MCF 10A (cell line): ENCODE data around the gene CYTH1. TPM values are rescaled to one million over a fixed set of nuclear protein-coding genes. Genes with fewer than 3 reads are reported as not detected.

Experiments used
- BruUV-seq: library from RNA; stranded (reverse); fragments of 400-500 nt; replicated peaks from 2 replicates; lab custom pipeline; 2021; lab: Mats Ljungman, UMichigan
- CTCF ChIA-PET: fragments of 300-600 bp; sonication (Branson Sonifier 250); formaldehyde crosslinking; extraction: SDS; loops from one replicate; lab custom pipeline; 2021; ENCODE audit warnings: antibody characterized with exemption, inconsistent platforms; lab: Yijun Ruan, JAX
- POLR2A ChIA-PET: fragments of 300-600, 350-650 bp; sonication (Branson Sonifier 250); formaldehyde crosslinking; extraction: SDS; loops from one replicate; lab custom pipeline; 2020; ENCODE audit warnings: antibody characterized with exemption, inconsistent platforms; lab: Yijun Ruan, JAX
- DNase-seq: peaks from one replicate; pipeline ENCODE4 v3.0.0-alpha.2; 2018; ENCODE audit not compliant: unreplicated experiment
- H3K27ac Mint-ChIP-seq: one replicate; pipeline ENCODE4 v1.8.0; 2022; ENCODE audit warnings: mild to moderate bottlenecking, low read depth, mixed read lengths; ENCODE audit not compliant: unreplicated experiment
- H3K27me3 Mint-ChIP-seq: one replicate; pipeline ENCODE4 v1.8.0; 2022; ENCODE audit warnings: mixed read lengths; ENCODE audit not compliant: insufficient read depth, unreplicated experiment
- H3K36me3 Mint-ChIP-seq: one replicate; pipeline ENCODE4 v1.8.0; 2022; ENCODE audit warnings: mild to moderate bottlenecking, moderate library complexity, mixed read lengths; ENCODE audit not compliant: insufficient read depth, unreplicated experiment
- H3K4me1 Mint-ChIP-seq: one replicate; pipeline ENCODE4 v1.8.0; 2022; ENCODE audit warnings: mixed read lengths; ENCODE audit not compliant: insufficient read depth, unreplicated experiment
- H3K4me3 Mint-ChIP-seq: one replicate; pipeline ENCODE4 v1.8.0; 2022; ENCODE audit warnings: mild to moderate bottlenecking, moderate library complexity, mixed read lengths; ENCODE audit not compliant: unreplicated experiment
- H3K9me3 Mint-ChIP-seq: one replicate; pipeline ENCODE4 v1.8.0; 2022; ENCODE audit warnings: mixed read lengths; ENCODE audit not compliant: unreplicated experiment
- intact Hi-C: fragments of 100-400 bp; cut with micrococcal nuclease; formaldehyde crosslinking; loops from 2 replicates; pipeline ENCODE4 v1.14.1; 2022
- total RNA-seq: library from RNA; stranded (reverse); gene quantifications from 2 replicates; pipeline ENCODE4 v1.2.3, GENCODE V29; 2022
- TF ChIP-seq, protein P1 (sequence below): fragments of 200-600 bp; IDR thresholded peaks from one replicate; pipeline ENCODE4 v1.8.0; 2022; ENCODE audit warnings: antibody characterized with exemption, mild to moderate bottlenecking; ENCODE audit not compliant: unreplicated experiment

The CYTH1 gene
- total RNA-seq, 1 experiment from 2014 or later, result 38.5 TPM

DNA sequence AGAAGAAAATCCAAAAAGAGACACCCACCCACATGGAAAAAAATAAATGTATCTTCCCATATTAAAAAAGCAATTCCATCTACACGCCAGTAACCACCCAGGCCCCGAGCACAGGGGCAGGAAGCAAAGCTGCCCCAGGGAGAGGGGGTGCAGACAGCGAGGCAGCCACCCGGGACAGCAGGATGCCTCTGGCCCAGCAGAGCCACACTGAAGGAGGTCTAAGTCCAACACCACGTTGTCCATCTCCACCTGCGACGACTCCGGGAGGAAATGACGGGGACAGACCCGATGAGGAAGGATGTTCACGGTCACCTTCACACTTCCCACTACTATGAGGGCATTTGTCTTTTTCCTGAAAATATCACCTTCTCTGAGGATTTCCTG is 14.4 kb upstream of the CYTH1 start:
- ChIA-PET CTCF (interaction anchor here (1.8 kb wide), 1 partner anchor 88 kb away, joined by 4 read pairs; no protein-coding TSS in a partner anchor), POLR2A (interaction anchor here (0.6 kb wide), 1 partner anchor 21 kb away, joined by 3 read pairs; no protein-coding TSS in a partner anchor)
- Mint-ChIP-seq H3K4me1 (peaks cover 13% of the 10 kb centered on the region), H3K27ac (no peak overlapping the region), H3K36me3 (peaks cover 72% of the 10 kb centered on the region), H3K9me3 (no peaks in the 10 kb centered on the region), H3K27me3 (no peaks in the 10 kb centered on the region), H3K4me3 (no peak overlapping the region)
- intact Hi-C loops, result no loop called here
- BruUV-seq, result no TSS peak
- DNase-seq, result no peak
- TF ChIP-seq, protein P1, sequence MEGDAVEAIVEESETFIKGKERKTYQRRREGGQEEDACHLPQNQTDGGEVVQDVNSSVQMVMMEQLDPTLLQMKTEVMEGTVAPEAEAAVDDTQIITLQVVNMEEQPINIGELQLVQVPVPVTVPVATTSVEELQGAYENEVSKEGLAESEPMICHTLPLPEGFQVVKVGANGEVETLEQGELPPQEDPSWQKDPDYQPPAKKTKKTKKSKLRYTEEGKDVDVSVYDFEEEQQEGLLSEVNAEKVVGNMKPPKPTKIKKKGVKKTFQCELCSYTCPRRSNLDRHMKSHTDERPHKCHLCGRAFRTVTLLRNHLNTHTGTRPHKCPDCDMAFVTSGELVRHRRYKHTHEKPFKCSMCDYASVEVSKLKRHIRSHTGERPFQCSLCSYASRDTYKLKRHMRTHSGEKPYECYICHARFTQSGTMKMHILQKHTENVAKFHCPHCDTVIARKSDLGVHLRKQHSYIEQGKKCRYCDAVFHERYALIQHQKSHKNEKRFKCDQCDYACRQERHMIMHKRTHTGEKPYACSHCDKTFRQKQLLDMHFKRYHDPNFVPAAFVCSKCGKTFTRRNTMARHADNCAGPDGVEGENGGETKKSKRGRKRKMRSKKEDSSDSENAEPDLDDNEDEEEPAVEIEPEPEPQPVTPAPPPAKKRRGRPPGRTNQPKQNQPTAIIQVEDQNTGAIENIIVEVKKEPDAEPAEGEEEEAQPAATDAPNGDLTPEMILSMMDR, result no peak

DNA sequence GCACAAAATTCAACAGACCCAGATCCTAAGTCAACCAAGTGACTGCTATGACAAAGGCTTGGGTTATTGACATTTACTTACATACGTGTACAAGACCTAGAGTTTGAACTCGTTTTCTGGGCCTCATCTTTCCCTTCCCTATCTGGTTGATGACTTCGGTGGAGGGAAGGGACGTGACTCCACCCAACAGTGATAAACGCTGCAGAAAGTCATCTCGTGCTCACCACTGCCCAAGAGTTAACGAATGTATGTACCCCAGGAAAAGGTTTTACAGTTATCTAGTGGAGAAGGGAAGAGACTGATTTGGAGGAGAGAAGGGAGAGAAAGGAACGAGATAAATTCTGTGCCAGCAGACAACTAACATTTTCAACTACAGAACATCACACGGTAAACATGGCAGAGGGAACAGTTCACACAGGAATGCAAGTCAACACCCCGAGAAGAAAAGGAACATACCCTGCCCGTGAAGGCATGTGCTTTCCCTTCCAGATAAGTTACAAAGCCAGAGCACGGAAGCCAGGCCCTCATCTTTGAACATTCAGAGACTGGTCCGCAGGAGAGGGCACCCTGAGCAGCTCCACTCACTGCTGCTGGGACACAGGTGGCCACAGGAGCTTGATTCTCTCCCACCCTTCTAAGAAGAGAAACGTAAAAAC is 13.9 kb upstream of the CYTH1 start:
- Mint-ChIP-seq H3K4me1 (peaks cover 13% of the 10 kb centered on the region), H3K9me3 (no peaks in the 10 kb centered on the region), H3K27ac (no peak overlapping the region), H3K27me3 (no peaks in the 10 kb centered on the region), H3K4me3 (no peak overlapping the region), H3K36me3 (peaks cover 68% of the 10 kb centered on the region)
- TF ChIP-seq, protein P1, result no peak
- intact Hi-C loops, result no loop called here
- ChIA-PET POLR2A (interaction anchor here (0.6 to 0.7 kb wide), 2 partner anchors 8 to 21 kb away, joined by 3 read pairs; no protein-coding TSS in a partner anchor), CTCF (interaction anchor here (1.8 kb wide), 1 partner anchor 88 kb away, joined by 4 read pairs; no protein-coding TSS in a partner anchor)
- DNase-seq, result no peak
- TSS peak; percentile 33 for BruUV-seq

DNA sequence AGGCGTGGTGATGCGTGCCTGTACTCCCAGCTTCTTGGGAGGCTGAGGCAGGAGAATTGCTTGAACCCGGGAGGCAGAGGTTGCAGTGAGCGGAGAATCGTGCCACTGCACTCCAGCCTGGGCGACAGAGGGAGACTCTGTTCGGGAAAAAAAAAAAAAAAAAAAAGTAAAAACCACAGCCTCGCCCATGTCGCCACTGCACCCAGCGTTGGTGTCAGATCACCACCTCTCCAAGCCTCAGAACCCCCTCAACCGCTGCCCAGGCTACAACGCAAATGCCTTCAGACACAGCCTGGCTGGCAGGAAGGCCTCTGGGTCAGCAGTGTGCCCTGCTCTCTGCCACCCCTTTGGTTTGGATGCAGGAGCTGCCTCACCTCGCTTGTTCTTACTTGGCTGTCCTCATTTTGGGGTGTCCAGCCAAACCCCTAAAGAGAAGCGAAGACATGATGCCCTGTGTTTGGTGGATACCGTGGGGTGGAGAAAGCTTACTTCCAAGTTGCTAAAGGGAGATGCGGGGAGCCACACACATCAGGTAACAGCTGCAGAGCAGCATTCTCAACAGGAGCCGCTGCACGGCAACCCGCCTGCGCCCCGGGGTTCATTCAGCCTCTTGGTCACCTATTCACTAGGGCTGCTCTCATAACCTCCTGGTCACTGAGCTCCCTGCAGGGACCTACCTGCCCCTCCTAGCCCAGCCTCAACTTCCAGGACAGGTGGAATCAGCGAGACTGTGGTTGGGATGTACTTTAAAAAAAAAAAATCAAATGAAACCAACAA is 13.0 kb upstream of the CYTH1 start:
- TF ChIP-seq, protein P1, result no peak
- BruUV-seq, result no TSS peak
- intact Hi-C loops, result no loop called here
- CTCF ChIA-PET, result no interaction called here
- no peak for DNase-seq
- Mint-ChIP-seq H3K9me3 (no peaks in the 10 kb centered on the region), H3K27me3 (no peaks in the 10 kb centered on the region), H3K4me1 (peaks cover 13% of the 10 kb centered on the region), H3K27ac (no peak overlapping the region), H3K4me3 (no peak overlapping the region), H3K36me3 (peaks cover 68% of the 10 kb centered on the region)
- POLR2A ChIA-PET, result interaction anchor here (0.7 kb wide), 1 partner anchor 9 kb away, joined by 3 read pairs; no protein-coding TSS in a partner anchor

DNA sequence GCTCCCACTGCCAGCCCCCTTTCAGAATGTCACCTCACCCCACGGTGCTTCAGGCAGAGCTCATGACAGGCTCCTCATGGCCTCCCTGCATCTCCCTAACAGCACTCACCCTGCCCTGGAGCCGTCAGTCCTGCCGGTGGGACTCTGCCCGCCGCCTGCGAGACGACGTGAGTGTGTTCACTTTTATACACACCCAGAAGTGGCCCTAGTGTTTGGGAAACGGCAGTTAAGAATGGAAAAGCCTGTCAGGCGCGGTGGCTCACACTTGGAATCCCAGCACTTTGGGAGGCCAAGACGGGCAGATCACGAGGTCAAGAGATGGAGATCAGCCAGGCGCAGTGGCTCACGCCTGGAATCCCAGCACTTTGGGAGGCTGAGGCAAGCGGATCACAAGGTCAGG is 12.3 kb upstream of the CYTH1 start:
- no TSS peak for BruUV-seq
- POLR2A ChIA-PET, result interaction anchor here (0.5 kb wide), 1 partner anchor 186 kb away, joined by 5 read pairs; no protein-coding TSS in a partner anchor
- H3K27me3 Mint-ChIP-seq, result no peaks in the 10 kb centered on the region

More for the DNA sequence above, 12.3 kb upstream of the CYTH1 start:
- TF ChIP-seq, protein P1, result no peak
- CTCF ChIA-PET, result no interaction called here
- Mint-ChIP-seq H3K9me3 (no peaks in the 10 kb centered on the region), H3K4me1 (peaks cover 13% of the 10 kb centered on the region), H3K27ac (peak overlapping the region; percentile 21), H3K4me3 (no peak overlapping the region), H3K36me3 (peaks cover 63% of the 10 kb centered on the region)
- intact Hi-C loops, result no loop called here
- no peak for DNase-seq
